Measurements from ENCODE around the gene CCDC91.
"Not testable (repeated sequence)": the region's sequence is repeated elsewhere in the genome, so short reads cannot be mapped to it uniquely, and the experiment has no call there.

The CCDC91 gene

GRCh38 chr12:28189784-28190320 is 404 bp upstream of the CCDC91 start:
- DNase-seq (ENCODE audit: insufficient read length) (no peak), FAIRE-seq (no peak)
- no peak for TF ChIP-seq POLR2A (IDR thresholded peaks at IDR 0.05; ENCODE audit: low read depth, low read length)
- no peak for TF ChIP-seq POLR2AphosphoS5 (IDR thresholded peaks at IDR 0.05; ENCODE audit: low read depth, low read length)
- TF ChIP-seq TAF1 (IDR thresholded peaks at IDR 0.05; ENCODE audit: borderline replicate concordance, low read depth, low read length), result no peak

DNA sequence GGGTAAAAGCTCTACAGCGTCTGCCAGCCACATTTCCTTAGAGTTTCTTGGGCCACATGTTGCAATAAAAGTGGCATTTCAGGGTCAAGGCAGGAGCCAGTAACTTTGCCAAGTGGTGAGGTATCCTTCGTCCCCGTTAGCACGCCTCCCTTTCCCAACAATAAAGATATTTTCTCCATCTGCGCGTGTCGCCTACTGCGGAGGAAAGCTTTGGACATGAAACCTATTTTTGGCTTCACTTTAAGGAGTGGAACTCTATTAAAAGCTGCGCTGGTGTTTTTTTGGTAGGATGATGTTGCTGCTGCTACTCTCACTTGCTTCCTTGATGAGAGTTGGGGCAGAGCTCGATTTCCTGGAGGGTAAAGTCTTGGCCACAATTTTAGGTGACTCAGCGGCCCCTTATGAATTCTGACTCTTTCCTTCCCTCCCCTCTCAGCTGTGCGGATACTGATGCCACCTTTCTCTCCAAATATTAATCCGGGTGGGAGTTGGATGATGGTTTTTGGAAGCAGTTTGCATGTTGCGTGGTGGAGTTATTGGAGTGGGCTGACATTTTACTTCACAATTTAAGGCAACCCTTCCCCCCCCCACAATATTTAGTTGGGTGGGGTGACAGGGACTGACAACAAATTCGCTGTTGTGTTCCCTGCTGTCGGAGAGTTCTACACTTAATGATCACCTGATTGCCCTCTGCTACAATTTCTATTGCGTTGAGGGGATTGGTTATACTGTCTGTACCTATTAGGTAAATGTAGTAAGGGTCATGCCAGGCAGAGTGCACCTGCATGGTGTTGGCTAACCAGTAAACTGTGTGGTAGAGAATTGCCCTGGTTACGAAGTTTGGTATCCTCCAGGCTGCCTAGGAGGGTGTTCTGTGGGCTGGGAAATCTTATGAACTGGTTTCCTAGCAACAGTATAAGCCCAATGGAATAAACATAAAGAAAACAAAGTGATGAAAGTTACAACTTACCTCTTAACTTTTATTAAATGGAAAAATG is 1.1 kb downstream of the CCDC91 start:
- FAIRE-seq (no peak), DNase-seq (ENCODE audit: insufficient read length) (no peak)
- TF ChIP-seq POLR2A (IDR thresholded peaks at IDR 0.05; ENCODE audit: low read depth, low read length) (no peak), POLR2AphosphoS5 (IDR thresholded peaks at IDR 0.05; ENCODE audit: low read depth, low read length) (no peak), TAF1 (IDR thresholded peaks at IDR 0.05; ENCODE audit: borderline replicate concordance, low read depth, low read length) (no peak)

- FAIRE-seq (no peak), DNase-seq (ENCODE audit: insufficient read length) (no peak)
- no peak for TF ChIP-seq POLR2AphosphoS5 (IDR thresholded peaks at IDR 0.05; ENCODE audit: low read depth, low read length)
- TF ChIP-seq POLR2A (IDR thresholded peaks at IDR 0.05; ENCODE audit: low read depth, low read length), result no peak
These were observed 1.9 kb downstream of the CCDC91 start for GRCh38 chr12:28192125-28192524.

GRCh38 chr12:28194621-28195020 is 4.4 kb downstream of the CCDC91 start:
- not testable (repeated sequence) for FAIRE-seq; DNase-seq (ENCODE audit: insufficient read length)

GRCh38 chr12:28201136-28201535 is 10.9 kb downstream of the CCDC91 start:
- FAIRE-seq, result not testable (repeated sequence)

GRCh38 chr12:28202374-28203130 is 12.3 kb downstream of the CCDC91 start:
- FAIRE-seq (no peak), DNase-seq (ENCODE audit: insufficient read length) (no peak)
- no peak for TF ChIP-seq POLR2AphosphoS5 (IDR thresholded peaks at IDR 0.05; ENCODE audit: low read depth, low read length)

More at GRCh38 chr12:28201136-28201535, 10.9 kb downstream of the CCDC91 start:
- DNase-seq (ENCODE audit: insufficient read length), result not testable (repeated sequence)

DNA sequence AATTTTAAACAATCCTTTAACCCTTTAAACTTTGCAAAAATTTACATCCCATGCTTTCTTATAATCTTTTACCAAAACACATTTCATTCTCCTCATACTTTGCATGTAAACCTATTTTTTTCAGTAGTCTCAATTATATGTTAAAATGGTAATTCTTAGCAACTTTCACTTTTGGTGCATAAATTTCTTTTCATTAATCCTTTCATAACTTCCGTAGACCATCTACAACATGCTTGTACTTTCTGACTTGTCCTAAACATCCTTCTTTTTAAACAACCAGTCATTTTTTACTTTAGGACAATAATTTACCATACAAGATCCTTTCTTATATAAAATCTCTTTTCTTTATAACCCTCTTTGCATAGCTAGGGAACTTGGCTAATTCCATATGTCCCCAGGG is 19.5 kb downstream of the CCDC91 start:
- FAIRE-seq, result no peak

DNA sequence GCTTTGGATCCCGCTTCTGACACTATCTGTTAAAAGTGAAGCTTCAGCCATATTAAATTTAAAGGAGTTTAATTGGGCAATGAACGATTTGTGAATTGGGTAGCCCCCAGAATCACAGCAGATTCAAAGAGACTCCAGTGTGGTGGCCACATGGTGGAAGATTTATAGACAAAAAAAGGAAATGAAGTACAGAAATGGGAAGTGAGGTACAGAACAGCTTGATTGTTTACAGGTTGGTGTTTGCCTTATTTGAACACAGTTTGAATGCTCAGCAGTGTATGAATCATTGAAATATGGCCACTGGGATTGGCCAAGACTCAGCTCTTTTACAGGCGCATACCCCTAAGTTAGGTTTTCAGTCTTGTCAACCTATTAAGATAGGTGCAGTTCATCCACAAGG is 21.9 kb downstream of the CCDC91 start:
- TF ChIP-seq TAF1 (IDR thresholded peaks at IDR 0.05; ENCODE audit: borderline replicate concordance, low read depth, low read length) (no peak), POLR2A (IDR thresholded peaks at IDR 0.05; ENCODE audit: low read depth, low read length) (no peak), POLR2AphosphoS5 (IDR thresholded peaks at IDR 0.05; ENCODE audit: low read depth, low read length) (no peak)
- DNase-seq (ENCODE audit: insufficient read length), result no peak
- no peak for FAIRE-seq

More for the DNA sequence above, 19.5 kb downstream of the CCDC91 start:
- TF ChIP-seq TAF1 (IDR thresholded peaks at IDR 0.05; ENCODE audit: borderline replicate concordance, low read depth, low read length) (no peak), POLR2A (IDR thresholded peaks at IDR 0.05; ENCODE audit: low read depth, low read length) (no peak), POLR2AphosphoS5 (IDR thresholded peaks at IDR 0.05; ENCODE audit: low read depth, low read length) (no peak)
- no peak for DNase-seq (ENCODE audit: insufficient read length)

DNA sequence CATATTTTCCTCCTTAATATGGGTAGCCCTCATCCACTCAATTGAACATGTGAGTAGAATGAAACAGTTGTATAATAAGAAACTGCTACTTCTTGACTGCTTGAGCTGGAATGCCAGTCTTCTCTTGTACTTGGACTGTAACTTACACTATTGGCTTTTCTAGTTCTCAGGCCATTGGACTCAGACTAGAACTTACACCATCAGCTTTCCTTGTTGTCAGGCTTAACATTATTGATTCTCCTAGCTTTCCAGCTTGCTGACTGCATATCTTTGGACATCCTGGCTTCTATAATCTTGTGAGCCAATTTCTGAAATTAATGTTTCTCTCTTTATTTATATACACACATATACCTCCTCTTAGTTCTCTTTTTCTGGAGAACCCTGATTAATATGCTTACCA is 24.8 kb downstream of the CCDC91 start:
- FAIRE-seq (no peak), DNase-seq (ENCODE audit: insufficient read length) (no peak)
- TF ChIP-seq POLR2A (IDR thresholded peaks at IDR 0.05; ENCODE audit: low read depth, low read length), result no peak
- TF ChIP-seq TAF1 (IDR thresholded peaks at IDR 0.05; ENCODE audit: borderline replicate concordance, low read depth, low read length), result no peak
- TF ChIP-seq POLR2AphosphoS5 (IDR thresholded peaks at IDR 0.05; ENCODE audit: low read depth, low read length), result no peak

DNA sequence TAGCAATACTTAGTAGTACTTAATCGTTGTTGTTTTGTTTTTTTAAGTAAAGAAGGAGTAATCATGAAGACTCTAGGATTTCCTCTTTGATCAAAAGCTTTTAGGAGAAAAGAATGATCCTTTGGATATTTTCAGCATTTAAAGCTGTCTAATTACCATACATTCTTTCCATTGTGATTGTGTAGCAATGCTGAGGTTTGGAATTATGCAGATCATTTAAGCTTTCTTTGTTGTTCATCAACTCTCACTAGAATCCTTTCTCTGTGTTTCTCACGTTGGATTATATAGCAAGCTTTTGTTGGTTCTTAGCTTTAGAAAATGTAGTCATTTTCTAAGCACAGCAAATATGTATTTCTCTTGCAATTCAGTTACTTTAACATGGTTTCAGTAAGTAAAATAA is 25.8 kb downstream of the CCDC91 start:
- FAIRE-seq, result no peak
- TF ChIP-seq POLR2A (IDR thresholded peaks at IDR 0.05; ENCODE audit: low read depth, low read length) (no peak), TAF1 (IDR thresholded peaks at IDR 0.05; ENCODE audit: borderline replicate concordance, low read depth, low read length) (no peak), POLR2AphosphoS5 (IDR thresholded peaks at IDR 0.05; ENCODE audit: low read depth, low read length) (no peak)
- no peak for DNase-seq (ENCODE audit: insufficient read length)

DNA sequence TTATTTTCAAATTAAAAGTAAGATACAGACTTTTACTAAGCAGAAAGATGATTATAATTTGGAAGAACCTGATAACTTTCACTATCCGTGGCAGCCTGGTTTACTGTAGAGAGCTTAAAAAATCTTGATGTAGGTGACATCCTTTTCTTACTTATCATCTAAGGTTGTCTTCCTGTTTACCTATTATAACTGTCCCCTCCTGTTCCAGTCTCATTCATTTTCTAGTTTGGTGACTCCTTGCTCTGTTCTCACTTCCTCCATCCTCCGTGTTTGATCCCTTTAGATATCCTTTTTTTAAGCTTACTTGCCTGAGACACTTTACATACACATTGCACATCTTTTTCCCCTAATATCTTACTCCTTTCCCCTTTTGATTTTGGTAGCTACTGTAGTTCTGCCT is 27.5 kb downstream of the CCDC91 start:
- DNase-seq (ENCODE audit: insufficient read length) (no peak), FAIRE-seq (no peak)
- TF ChIP-seq POLR2AphosphoS5 (IDR thresholded peaks at IDR 0.05; ENCODE audit: low read depth, low read length) (no peak), POLR2A (IDR thresholded peaks at IDR 0.05; ENCODE audit: low read depth, low read length) (no peak), TAF1 (IDR thresholded peaks at IDR 0.05; ENCODE audit: borderline replicate concordance, low read depth, low read length) (no peak)

DNA sequence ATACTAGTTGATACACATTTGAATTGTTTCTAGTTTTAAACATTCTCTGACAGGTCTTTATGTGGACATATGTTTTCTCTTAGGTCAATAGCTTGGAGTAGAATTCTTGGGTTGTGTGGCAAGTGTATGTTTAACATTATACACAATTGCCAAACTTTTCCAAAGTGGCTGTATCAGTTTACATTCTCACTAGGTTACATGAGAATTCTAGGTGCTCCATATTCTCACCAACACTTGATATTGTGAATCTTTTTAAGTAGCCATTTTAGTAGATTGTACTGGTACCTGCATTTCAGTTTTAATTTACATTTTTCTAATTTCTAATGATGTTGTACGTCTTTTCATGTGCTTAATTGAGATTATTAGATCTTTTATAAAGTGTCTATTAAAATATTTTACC is 28.6 kb downstream of the CCDC91 start:
- TF ChIP-seq POLR2A (IDR thresholded peaks at IDR 0.05; ENCODE audit: low read depth, low read length) (no peak), TAF1 (IDR thresholded peaks at IDR 0.05; ENCODE audit: borderline replicate concordance, low read depth, low read length) (no peak), POLR2AphosphoS5 (IDR thresholded peaks at IDR 0.05; ENCODE audit: low read depth, low read length) (no peak)
- no peak for FAIRE-seq

More for the DNA sequence above, 28.6 kb downstream of the CCDC91 start:
- no peak for DNase-seq (ENCODE audit: insufficient read length)
